Right lobe of liver (tissue), 4 donors: Measurements from ENCODE around the gene LEP.

ENCODE experiments used
- POLR2A ChIP-seq: fragments of 450-650 bp; IDR thresholded peaks from one replicate; pipeline ENCODE4 v1.6.1; 2017; ENCODE audit warnings: antibody characterized with exemption, mild to moderate bottlenecking
- TF ChIP-seq, protein P1 (sequence below), 4 donors: fragments of 200-600 bp in 3 of 4; fragments of 450-650 bp in 1 of 4; IDR thresholded peaks; one replicate each; pipeline versions ENCODE4 v1.5.1 to v1.8.0; 2016 to 2022; ENCODE audit warnings: antibody characterized with exemption in 4 of 4, mild to moderate bottlenecking in 2 of 4
- donor health status: DM: no; HTN: no; CAD: no.
- donor health status: DM: no; HTN: no; CAD: no.
- donor health status: DM: no; HTN: yes; CAD: no.

DNA sequence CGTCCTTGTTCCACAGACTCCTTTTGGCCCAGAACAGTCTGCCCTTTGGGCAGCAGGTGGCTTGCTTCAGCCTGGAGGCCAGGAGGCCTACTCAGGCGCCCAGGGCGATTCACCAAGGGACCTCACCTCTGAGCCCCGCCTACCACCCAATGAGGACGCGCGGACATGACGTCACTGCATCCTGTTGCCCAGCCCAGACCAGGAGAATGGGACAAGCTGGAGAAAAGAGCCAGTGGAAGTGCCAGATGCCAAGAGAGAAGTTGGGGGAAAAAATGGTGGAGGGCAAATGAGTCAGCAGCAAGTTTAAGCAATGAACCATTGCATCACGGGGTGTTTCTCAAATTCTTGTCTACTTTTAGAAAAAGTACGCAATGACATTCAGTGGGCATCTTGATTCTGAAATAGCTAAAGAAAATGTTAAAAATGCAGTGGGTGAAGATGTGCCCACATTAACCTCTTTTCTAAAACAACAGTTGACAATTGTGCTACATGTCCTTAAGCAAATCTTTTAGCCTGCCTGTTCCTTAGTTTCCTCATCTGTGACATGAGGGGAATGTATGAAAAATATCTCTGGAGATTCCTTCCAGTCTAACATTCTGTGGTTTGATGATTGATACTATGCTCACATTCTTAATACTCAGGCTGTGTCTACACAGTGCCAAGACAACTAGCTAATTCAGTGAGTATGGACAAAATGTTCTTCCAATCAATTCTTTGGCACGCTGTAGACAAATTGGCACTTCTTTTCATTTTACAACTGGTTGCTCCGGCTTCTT, 23.9 kb upstream of the LEP start:
- TF ChIP-seq POLR2A = no peak
- TF ChIP-seq, protein P1, sequence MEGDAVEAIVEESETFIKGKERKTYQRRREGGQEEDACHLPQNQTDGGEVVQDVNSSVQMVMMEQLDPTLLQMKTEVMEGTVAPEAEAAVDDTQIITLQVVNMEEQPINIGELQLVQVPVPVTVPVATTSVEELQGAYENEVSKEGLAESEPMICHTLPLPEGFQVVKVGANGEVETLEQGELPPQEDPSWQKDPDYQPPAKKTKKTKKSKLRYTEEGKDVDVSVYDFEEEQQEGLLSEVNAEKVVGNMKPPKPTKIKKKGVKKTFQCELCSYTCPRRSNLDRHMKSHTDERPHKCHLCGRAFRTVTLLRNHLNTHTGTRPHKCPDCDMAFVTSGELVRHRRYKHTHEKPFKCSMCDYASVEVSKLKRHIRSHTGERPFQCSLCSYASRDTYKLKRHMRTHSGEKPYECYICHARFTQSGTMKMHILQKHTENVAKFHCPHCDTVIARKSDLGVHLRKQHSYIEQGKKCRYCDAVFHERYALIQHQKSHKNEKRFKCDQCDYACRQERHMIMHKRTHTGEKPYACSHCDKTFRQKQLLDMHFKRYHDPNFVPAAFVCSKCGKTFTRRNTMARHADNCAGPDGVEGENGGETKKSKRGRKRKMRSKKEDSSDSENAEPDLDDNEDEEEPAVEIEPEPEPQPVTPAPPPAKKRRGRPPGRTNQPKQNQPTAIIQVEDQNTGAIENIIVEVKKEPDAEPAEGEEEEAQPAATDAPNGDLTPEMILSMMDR (IDR thresholded peaks at IDR 0.05) = no peak
